IMR-90 (cell line): ENCODE measurements around the gene TXK. TPM values are rescaled to one million over a fixed set of nuclear protein-coding genes. Genes with fewer than 3 reads are reported as not detected.

Source experiments
- CHD1 ChIP-seq: IDR thresholded peaks from 2 replicates; pipeline ENCODE4 v1.6.1; 2012; ENCODE audit warnings: low read depth, low read length, improper control_type of control experiment
- RCOR1 ChIP-seq: IDR thresholded peaks from 2 replicates; pipeline ENCODE4 v1.6.1; 2012; ENCODE audit warnings: mild to moderate bottlenecking, low read length, improper control_type of control experiment; ENCODE audit not compliant: insufficient replicate concordance
- SMC3 ChIP-seq: fragments of 150-350 bp; IDR thresholded peaks from 2 replicates; pipeline ENCODE4 v1.6.1; 2016; ENCODE audit warnings: low read depth, mild to moderate bottlenecking, antibody characterized with exemption, low read length, moderate library complexity
- polyA plus RNA-seq, 3 experiments: library from polyadenylated mRNA; depleted of rRNA; stranded (reverse); fragments of >200 nt; gene quantifications; 2 replicates each; pipeline ENCODE4 v1.2.3, GENCODE V29; 2012; ENCODE audit warnings: low replicate concordance in 1 of 3
- total RNA-seq: library from RNA; depleted of rRNA; stranded (reverse); fragments of >200 nt; gene quantifications from 2 replicates; pipeline ENCODE4 v1.2.3, GENCODE V29; 2012
- TF ChIP-seq, protein P1 (sequence below): fragments of 150-350 bp; IDR thresholded peaks from 2 replicates; pipeline ENCODE4 v1.6.1; 2017; ENCODE audit warnings: mild to moderate bottlenecking, antibody characterized with exemption, low read length, low read depth

TXK gene
- total and polyA plus RNA-seq, 2 of the 4 experiments (the other 2 are of a cell fraction): not detected

GRCh38 chr4:48127682-48128404, 6.2 kb downstream of the TXK start (continued):
- TF ChIP-seq, protein P1, sequence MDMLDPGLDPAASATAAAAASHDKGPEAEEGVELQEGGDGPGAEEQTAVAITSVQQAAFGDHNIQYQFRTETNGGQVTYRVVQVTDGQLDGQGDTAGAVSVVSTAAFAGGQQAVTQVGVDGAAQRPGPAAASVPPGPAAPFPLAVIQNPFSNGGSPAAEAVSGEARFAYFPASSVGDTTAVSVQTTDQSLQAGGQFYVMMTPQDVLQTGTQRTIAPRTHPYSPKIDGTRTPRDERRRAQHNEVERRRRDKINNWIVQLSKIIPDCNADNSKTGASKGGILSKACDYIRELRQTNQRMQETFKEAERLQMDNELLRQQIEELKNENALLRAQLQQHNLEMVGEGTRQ: no peak
- peak; percentile 36 for TF ChIP-seq SMC3
- TF ChIP-seq CHD1: no peak
- peak; percentile 66 for TF ChIP-seq RCOR1
